Measurements from ENCODE around the gene GAN. TPM values are rescaled to one million over a fixed set of nuclear protein-coding genes. Genes with fewer than 3 reads are reported as not detected.

GAN gene
- total and polyA plus RNA-seq, 5 experiments from 2014 or later, result 2.1 to 12.0 (median 2.5) TPM

DNA sequence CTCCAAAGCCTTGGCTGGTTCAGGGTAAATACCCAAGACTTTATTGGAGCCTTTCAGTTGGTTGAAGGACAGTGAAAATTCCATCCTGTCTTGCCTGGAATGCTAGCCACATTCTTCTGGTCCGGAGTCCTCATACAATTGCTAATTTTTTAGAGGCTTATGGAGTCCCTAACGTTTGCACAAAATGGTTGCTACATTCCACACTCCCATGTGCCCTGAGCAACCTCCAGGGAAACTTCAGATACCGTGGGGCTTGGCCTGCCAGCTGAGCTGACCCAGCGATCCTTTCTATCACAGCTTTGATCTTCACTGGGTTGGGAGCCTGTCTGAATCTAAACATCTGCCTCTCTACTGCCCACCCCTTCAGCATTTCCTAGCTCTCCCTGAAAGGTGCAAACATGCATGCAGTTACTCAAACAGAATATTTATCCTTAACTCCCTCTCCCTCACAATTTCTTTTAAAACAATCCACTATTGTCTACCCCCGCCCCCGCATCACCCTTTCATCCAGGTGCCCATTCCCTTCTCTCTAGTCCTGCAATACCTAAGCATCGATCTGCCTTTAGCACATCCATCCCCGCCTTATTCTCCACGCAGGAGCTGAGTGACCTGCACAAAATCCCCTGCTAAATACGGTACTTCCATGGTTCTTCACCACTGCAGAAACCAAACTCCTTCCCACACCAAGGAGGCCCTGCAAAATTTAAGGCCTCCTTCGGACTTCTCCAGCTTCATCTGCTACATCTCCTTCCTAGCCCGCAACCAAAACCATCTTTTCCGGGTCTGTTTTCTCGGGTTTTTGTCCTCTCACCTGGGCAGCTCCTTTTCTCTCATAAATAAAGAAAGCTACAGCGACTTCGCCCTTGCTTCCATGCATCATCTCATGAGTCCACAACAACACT, 810 bp upstream of the GAN start:
- Mint-ChIP-seq H3K27ac (peak overlapping the region; percentile 90 to 98 (median 96)), H3K36me3 (peaks cover 0 to 8% (median 0%) of the 10 kb centered on the region in 3 donors), H3K9me3 (no peaks in the 10 kb centered on the region), H3K4me3 (peak overlapping the region; percentile 90 to 100 (median 97)), H3K4me1 (peaks cover 22 to 63% (median 55%) of the 10 kb centered on the region in 4 donors), H3K27me3 (no peaks in the 10 kb centered on the region)
- ATAC-seq (no peak), DNase-seq (peak in 1 of 10 donors; percentile 4)
- POLR2A ChIA-PET, result interaction anchor here (0.8 to 1.4 kb wide), 5 partner anchors 11 to 856 kb away, joined by 3 to 8 read pairs (median 3); partner anchors contain the start of genes ATMIN, C16orf46, CENPN and CMC2

DNA sequence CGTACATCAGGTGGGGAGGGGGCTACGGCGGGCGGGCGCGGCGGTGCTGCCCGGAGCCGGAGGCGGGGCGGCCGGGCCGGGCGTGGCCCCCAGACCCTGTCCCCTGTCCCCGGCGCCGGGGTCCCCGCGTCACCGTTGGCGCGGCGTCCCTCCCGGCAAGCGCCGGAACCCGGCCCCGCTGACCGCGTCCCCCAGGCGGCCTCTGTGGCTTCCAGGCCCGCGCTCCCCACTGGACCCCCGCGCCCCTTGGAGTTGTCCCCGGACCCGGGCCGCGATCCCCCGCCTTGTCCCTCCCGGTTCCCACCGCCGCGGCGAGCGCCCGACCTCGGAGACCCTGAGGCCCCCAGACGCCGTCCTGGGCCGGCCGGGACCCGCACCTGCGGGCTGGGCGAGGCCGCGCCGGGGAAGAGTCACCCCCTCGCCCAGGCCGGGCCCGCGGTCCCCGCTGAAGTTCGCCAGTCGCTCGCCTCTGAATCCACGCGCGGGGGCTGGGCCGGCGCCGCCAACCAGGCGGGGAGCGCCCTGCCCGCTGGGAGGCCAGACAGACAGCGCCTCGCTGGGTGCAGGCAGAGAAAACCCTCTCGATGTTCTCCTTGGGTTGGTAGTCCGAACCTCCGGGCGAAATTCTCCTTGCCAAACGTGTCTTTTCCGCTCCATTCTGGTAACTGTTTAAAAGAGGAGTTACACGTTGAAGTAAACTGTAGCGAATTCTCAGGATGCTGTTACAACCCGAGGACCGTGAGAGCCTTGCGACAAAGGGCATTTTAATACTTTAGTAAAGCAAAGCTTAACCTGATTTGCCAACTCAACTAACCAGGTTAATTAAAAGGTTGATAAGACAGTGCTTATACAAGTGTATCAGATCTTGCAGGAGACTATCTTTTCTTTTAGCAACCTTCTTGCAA, 761 bp downstream of the GAN start:
- H3K36me3 Mint-ChIP-seq, result peaks cover 0 to 8% (median 0%) of the 10 kb centered on the region in 3 donors
- POLR2A ChIA-PET, result interaction anchor here (0.8 to 1.4 kb wide), 6 partner anchors 9 to 855 kb away, joined by 3 to 8 read pairs (median 3); partner anchors contain the start of genes ATMIN, C16orf46, CENPN and CMC2
- peaks cover 24 to 70% (median 57%) of the 10 kb centered on the region in 4 donors for H3K4me1 Mint-ChIP-seq
- no peaks in the 10 kb centered on the region for H3K27me3 Mint-ChIP-seq
- H3K27ac Mint-ChIP-seq, result peak overlapping the region; percentile 55 to 98 (median 91)
- H3K4me3 Mint-ChIP-seq, result peak overlapping the region; percentile 78 to 99 (median 92)
- ATAC-seq, result peak; percentile 11 to 24
- peak; percentile 6 to 66 (median 36) for DNase-seq
- H3K9me3 Mint-ChIP-seq, result no peaks in the 10 kb centered on the region

DNA sequence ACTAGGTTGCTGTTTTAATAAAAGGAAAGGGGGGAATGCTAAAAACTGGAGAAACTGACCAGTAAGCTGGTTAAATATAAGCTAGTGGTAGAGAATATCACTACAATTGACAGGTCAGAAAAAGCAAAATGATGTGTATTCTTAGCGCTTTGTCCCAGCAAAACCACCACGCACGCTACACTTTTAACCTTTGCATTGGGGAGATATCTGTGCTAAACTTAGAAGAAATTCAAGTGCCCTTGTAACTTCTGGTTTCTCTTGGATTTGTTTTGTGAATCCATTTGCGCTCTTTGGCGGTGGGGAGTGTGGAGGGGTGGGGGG, 1.4 kb downstream of the GAN start:
- POLR2A ChIA-PET, result no interaction called here
- DNase-seq, result no peak
- Mint-ChIP-seq H3K9me3 (no peaks in the 10 kb centered on the region), H3K27me3 (no peaks in the 10 kb centered on the region), H3K4me3 (peak overlapping the region; percentile 78 to 93 (median 90)), H3K27ac (peak overlapping the region in 8 of 10 donors; percentile 51 to 94 (median 84)), H3K36me3 (peaks cover 0 to 8% (median 0%) of the 10 kb centered on the region in 3 donors), H3K4me1 (peaks cover 24 to 72% (median 55%) of the 10 kb centered on the region in 4 donors)
- ATAC-seq, result no peak

DNA sequence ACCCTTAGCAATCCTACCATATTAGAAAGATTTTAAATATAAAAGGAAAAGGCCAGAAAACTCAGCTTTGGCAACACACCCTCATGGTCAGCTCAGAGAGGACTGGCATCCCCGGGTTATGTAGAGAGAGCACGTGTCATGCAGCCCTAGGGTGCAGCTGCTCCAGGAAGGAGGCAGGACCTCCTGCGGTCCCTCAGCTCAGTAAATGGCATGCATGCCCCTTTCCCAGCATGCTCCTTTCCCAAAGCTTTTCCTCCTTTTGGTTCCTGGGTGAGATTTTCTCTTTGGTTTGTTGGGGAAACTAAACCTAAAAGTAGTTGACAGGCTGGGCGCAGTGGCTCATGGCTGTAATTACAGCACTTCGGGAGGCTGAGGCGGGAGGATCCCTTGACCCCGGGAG, 3.9 kb downstream of the GAN start:
- POLR2A ChIA-PET, result no interaction called here
- DNase-seq (no peak), ATAC-seq (no peak)
- H3K36me3 Mint-ChIP-seq, result peaks cover 0 to 5% (median 0%) of the 10 kb centered on the region in 3 donors
- no peaks in the 10 kb centered on the region for H3K9me3 Mint-ChIP-seq
- H3K4me3 Mint-ChIP-seq, result no peak overlapping the region
- peaks cover 17 to 61% (median 35%) of the 10 kb centered on the region in 4 donors for H3K4me1 Mint-ChIP-seq
- no peaks in the 10 kb centered on the region for H3K27me3 Mint-ChIP-seq
- no peak overlapping the region for H3K27ac Mint-ChIP-seq

DNA sequence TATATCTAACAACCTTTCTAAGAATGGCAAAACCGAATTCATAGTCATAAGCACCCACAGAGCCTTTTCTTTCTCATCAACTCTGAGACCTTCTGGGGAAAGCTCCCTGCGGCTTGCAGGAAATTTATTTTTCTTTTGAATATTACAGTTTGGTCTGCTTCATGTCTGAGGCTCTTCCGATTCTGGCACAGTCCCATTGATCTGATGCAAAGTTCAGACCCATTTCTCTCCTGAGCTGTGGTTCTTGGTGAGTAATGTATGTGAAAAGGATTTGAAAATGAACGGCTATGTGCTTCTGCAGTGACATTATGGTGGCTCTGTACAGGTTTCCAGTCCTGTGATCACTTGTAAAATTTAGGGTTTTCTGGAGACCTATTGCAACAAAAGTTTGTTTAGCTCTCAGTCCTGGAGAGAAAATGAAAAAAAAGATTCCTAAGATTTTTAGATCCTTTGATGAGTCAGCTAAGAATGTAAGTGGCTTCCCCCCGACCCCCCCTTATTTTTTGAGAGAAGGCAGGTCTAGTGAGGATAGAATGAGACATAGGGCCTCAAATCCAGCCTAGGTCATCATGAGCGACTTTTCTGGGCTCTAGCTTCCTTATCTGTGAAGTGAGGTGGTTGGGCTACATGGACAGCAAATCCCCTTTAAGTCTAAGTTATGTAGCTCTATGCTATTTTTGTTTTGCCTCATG, 4.6 kb downstream of the GAN start:
- H3K9me3 Mint-ChIP-seq, result no peaks in the 10 kb centered on the region
- ATAC-seq, result no peak
- no peak for DNase-seq
- peak overlapping the region in 1 of 10 donors; percentile 56 for H3K27ac Mint-ChIP-seq
- no peaks in the 10 kb centered on the region for H3K27me3 Mint-ChIP-seq
- peaks cover 15 to 59% (median 30%) of the 10 kb centered on the region in 4 donors for H3K4me1 Mint-ChIP-seq
- H3K36me3 Mint-ChIP-seq, result peaks cover 0 to 5% (median 2%) of the 10 kb centered on the region in 3 donors
- POLR2A ChIA-PET, result no interaction called here
- H3K4me3 Mint-ChIP-seq, result no peak overlapping the region

DNA sequence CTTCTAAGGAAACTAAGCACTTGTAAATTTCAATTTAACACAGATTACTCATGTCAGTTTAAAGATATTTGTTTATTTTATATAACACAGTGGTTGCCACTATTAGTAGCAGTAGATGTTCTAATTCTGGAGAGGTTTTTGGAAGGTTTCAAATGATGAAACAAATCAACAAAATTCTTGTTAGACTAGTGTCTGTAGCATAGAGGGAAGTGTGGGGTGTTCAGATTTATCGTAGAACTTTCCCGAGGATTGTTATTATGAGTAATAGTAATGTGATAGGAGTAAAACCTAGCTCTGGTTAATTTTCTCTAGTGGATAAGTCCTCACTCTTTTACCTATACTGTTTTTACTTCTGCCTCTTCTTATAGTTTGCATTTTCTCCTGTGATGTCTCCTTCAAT, 6.3 kb downstream of the GAN start:
- no peak overlapping the region for H3K4me3 Mint-ChIP-seq
- peaks cover 24 to 65% (median 25%) of the 10 kb centered on the region in 4 donors for H3K4me1 Mint-ChIP-seq
- POLR2A ChIA-PET, result no interaction called here

DNA sequence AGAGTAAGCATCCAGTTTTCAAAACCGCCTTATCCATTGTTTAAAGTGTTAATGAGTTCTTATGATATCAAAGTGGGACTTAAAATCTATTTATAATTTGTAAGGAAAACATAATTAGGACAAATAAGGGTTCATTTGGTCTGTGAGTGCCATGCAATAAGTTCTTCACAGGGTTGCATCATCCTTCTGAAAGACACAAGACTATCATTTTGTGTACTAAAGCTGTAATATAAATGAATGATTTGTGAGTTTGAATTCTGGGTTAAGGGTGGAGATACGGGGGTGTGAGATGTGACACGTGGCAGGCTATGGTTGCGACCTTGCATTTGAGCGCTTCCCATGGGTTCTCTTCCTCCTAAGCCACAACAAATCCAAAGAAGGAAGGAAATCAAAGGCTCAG, 6.8 kb downstream of the GAN start:
- POLR2A ChIA-PET, result no interaction called here
- Mint-ChIP-seq H3K36me3 (peaks cover 0 to 6% (median 5%) of the 10 kb centered on the region in 3 donors), H3K9me3 (no peaks in the 10 kb centered on the region), H3K27me3 (no peaks in the 10 kb centered on the region), H3K27ac (no peak overlapping the region), H3K4me3 (no peak overlapping the region), H3K4me1 (peaks cover 22 to 62% (median 23%) of the 10 kb centered on the region in 4 donors)
- ATAC-seq (no peak), DNase-seq (no peak)

More for the DNA sequence above, 6.3 kb downstream of the GAN start:
- H3K27me3 Mint-ChIP-seq, result no peaks in the 10 kb centered on the region
- DNase-seq (no peak), ATAC-seq (no peak)
- H3K36me3 Mint-ChIP-seq, result peaks cover 0 to 6% (median 5%) of the 10 kb centered on the region in 3 donors
- no peaks in the 10 kb centered on the region for H3K9me3 Mint-ChIP-seq
- peak overlapping the region in 1 of 10 donors; percentile 15 for H3K27ac Mint-ChIP-seq

DNA sequence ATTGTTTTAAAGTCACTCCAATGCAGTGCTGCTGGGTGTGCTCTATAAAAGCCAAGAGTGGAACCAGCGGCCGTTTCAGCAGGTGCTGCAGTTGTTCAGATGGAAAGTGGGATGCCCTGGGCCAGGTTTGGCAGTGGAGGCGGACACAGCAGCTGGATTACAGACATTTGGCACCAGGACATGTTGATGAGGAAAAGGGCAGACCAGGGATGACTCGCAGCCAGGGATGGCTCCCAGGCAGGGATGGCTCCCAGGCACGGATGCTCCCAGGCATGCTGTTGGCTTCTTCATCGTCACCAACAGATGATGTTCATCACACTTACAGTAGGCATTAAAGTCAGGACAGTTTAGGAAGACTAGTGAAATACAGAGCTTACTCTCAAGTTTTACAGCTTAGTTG, 10.0 kb downstream of the GAN start:
- Mint-ChIP-seq H3K27ac (no peak overlapping the region), H3K4me3 (no peak overlapping the region), H3K9me3 (no peaks in the 10 kb centered on the region), H3K4me1 (peaks cover 8 to 55% (median 19%) of the 10 kb centered on the region in 4 donors), H3K36me3 (peaks cover 0 to 9% (median 6%) of the 10 kb centered on the region in 3 donors), H3K27me3 (no peaks in the 10 kb centered on the region)
- POLR2A ChIA-PET, result interaction anchor here (1.1 kb wide), 1 partner anchor 10 kb away, joined by 3 read pairs; the partner anchor contains the start of gene GAN
- DNase-seq, result no peak
- no peak for ATAC-seq

DNA sequence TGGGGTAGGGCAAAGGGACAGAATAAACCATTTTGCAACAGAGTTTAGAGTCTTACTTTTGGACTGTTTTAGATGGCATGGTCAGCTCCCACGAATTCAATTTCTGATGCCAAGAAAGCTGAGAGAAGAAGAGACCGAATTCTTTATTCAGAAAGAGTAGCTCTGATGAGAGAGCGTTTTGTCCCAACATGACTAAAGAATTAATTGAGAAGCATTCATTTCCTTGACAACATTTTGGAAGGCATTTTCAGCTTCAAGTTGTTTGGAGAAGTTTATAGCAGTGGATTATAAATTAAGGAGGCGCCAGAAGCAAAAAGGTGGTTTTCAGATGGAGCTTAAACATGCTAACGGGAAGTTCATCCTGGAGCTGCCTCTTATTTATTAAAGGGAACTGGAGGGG, 12.2 kb downstream of the GAN start:
- no peak overlapping the region for H3K4me3 Mint-ChIP-seq
- H3K4me1 Mint-ChIP-seq, result peaks cover 2 to 49% (median 18%) of the 10 kb centered on the region in 4 donors
- no peaks in the 10 kb centered on the region for H3K9me3 Mint-ChIP-seq
- H3K36me3 Mint-ChIP-seq, result peaks cover 0 to 16% (median 6%) of the 10 kb centered on the region in 3 donors
- POLR2A ChIA-PET, result no interaction called here
- DNase-seq (no peak), ATAC-seq (no peak)
- no peak overlapping the region for H3K27ac Mint-ChIP-seq
- no peaks in the 10 kb centered on the region for H3K27me3 Mint-ChIP-seq

DNA sequence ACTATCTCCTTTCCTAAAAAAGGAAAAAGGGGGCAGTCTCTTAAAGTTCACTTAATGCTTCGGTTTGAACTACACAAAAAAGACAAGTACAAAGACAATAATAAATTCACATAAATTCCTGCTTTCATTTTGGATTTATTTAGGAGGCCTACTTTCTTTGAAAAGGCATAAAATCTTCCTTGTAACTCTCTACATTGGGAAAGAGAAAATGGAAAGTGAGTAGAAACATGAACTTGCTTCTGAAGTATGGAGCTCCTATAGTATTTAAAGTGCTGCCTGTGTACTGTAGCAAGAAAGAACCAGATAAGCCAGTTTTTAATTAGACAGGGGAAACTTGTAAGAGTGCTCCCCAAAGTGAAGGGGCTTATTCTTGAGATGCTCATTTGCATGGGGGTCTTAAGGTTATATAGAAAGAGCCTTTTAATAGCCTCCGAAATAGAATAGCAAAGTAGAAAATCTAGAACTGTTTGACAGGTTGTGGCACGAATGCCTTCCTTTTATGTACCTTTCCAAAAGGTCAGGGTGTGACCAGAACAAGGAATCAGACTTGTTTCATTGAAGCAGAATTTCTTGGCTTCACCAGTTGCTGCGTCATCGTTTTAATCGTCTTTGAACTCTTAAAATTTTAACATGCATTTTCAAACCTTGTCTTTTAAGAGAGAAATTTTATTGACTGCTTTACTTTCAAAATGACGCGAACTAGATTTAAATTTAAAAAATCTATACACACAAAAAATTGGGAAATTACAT, 12.9 kb downstream of the GAN start:
- Mint-ChIP-seq H3K27me3 (no peaks in the 10 kb centered on the region), H3K4me3 (no peak overlapping the region), H3K9me3 (no peaks in the 10 kb centered on the region), H3K36me3 (peaks cover 0 to 20% (median 9%) of the 10 kb centered on the region in 3 donors), H3K4me1 (peaks cover 0 to 47% (median 19%) of the 10 kb centered on the region in 4 donors), H3K27ac (no peak overlapping the region)
- DNase-seq, result no peak
- no peak for ATAC-seq
- POLR2A ChIA-PET, result no interaction called here

DNA sequence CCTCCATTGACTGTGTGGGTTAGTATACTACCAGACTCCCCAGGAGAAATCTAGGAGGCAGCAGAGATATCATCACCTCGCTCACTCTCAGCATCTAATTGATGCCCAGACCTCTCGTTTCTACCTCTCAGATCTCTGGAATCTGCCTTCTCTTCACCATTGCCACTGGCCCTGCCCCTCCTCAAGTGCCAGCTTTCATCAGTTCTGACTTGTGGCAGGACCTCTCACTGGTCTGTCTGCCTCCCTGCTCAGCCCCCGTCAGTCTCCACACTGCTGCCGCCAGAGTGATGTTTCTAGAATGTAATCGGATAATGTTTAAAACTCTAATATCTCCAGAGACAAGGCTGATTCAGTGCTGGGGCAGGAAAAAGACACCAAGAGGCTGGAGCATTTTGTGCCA, 15.2 kb downstream of the GAN start:
- Mint-ChIP-seq H3K4me3 (no peak overlapping the region), H3K27ac (no peak overlapping the region)
- DNase-seq, result no peak

More for the DNA sequence above, 15.2 kb downstream of the GAN start:
- ATAC-seq, result no peak
- Mint-ChIP-seq H3K36me3 (peaks cover 0 to 22% (median 13%) of the 10 kb centered on the region in 3 donors), H3K4me1 (peaks cover 0 to 26% (median 15%) of the 10 kb centered on the region in 4 donors), H3K27me3 (no peaks in the 10 kb centered on the region), H3K9me3 (no peaks in the 10 kb centered on the region)
- POLR2A ChIA-PET, result no interaction called here

Data from naive thymus-derived CD8-positive, alpha-beta T cell (primary cell).